Skeletal muscle satellite cell (primary cell): ENCODE measurements around the gene PARP16. TPM values are rescaled to one million over a fixed set of nuclear protein-coding genes. Genes with fewer than 3 reads are reported as not detected.

Experiments
- small RNA-seq: library from RNA; depleted of rRNA; stranded (forward); fragments of <200 nt; gene quantifications from one replicate; pipeline ENCODE3, GENCODE V24; 2012

The PARP16 gene

Small RNA genes within 50 kb of the gene (small RNA-seq; reads per million reads assigned to genes)
- gene AC068213.1, result not detected
- 438 reads per million, percentile 98 among the genes with 10 or more reads in this experiment for gene RNU5A-1
- 684 reads per million, percentile 99 among the genes with 10 or more reads in this experiment for gene RNU5B-1
- not detected for gene RNU6-686P
- 25.2 reads per million, percentile 94 among the genes with 10 or more reads in this experiment for gene SNORA24B
